Measurements from ENCODE around the gene HOXA4. TPM values are rescaled to one million over a fixed set of nuclear protein-coding genes. Genes with fewer than 3 reads are reported as not detected.

HOXA4 gene
- total and polyA plus RNA-seq, 2 of the 8 experiments (the other 6 are each of a cell fraction or from before 2014, with no cell fraction given): not detected

DNA sequence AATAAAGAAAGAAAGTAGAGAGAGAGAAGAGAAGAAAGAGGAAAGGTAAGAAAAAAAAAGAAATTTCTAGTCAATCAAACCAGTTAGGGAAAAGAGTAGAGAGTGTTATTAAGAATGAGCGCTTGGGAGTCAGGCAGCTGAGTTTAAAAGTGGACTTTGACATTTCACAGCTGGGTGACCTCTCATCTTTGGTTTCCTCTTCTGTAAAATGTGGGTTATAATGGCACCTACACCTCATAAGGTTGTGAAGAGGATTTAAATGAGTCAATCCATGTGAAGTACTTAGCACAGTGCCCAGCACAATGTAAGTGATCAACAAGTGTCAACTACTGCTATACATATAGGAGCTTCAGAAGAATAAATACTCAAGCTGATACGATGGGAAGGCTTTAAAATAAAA lies 46.9 kb downstream of the HOXA4 start (continued):
- TF ChIP-seq YY1 (IDR thresholded peaks at IDR 0.05; ENCODE audit: low read depth, low read length) (no peak), KDM5A (IDR thresholded peaks at IDR 0.05; ENCODE audit: low read length) (no peak), POU5F1 (IDR thresholded peaks at IDR 0.05; ENCODE audit: low read depth, low read length) (no peak), EP300 (IDR thresholded peaks at IDR 0.05; ENCODE audit: borderline replicate concordance in 1 of 2, low read depth in 2 of 2, low read length in 2 of 2) (no peak)
- TF ChIP-seq, protein P1, sequence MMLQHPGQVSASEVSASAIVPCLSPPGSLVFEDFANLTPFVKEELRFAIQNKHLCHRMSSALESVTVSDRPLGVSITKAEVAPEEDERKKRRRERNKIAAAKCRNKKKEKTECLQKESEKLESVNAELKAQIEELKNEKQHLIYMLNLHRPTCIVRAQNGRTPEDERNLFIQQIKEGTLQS (IDR thresholded peaks at IDR 0.05; ENCODE audit: insufficient read depth, low read depth, low read length): no peak
